Measurements from ENCODE around the gene ADAM8.

DNA sequence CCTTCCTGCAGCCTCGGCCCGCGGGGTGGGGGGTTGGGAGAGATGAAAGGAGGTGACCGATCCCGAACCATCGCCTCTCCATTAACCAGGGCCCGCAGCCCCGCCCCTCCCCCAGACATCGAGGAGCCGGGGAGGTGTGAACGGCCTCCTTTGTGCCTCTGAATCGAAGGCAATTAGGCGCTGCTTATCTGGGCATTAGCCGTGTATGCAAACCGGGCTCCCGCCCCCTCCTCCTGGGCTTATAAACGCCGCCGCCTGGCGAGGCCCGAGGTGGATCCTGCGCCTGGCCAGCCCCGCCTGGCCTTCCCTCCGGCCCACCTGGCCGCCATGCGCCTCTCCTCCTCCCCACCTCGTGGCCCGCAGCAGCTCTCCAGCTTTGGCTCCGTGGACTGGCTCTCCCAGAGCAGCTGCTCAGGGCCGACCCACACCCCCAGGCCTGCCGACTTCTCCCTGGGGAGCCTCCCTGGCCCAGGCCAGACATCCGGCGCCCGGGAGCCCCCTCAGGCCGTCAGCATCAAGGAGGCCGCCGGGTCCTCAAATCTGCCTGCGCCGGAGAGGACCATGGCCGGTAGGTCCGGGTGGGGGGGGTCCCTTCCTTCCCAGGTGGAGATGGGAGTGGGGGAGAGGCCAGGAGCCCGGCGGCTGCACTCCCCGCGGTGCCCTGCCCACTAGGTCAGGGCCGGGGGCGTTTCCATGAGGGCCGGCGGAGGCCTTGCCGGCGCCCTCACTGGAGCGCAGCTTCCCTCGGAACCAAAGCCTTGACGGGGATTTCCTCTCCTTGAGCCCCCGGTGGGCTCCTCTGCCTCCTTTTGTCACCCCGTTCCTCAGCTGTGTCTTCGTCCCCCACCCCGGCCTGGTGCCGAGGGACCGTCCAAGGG is 38.8 kb downstream of the ADAM8 start, which contains the start of gene VENTX:
- TF ChIP-seq, protein P1, sequence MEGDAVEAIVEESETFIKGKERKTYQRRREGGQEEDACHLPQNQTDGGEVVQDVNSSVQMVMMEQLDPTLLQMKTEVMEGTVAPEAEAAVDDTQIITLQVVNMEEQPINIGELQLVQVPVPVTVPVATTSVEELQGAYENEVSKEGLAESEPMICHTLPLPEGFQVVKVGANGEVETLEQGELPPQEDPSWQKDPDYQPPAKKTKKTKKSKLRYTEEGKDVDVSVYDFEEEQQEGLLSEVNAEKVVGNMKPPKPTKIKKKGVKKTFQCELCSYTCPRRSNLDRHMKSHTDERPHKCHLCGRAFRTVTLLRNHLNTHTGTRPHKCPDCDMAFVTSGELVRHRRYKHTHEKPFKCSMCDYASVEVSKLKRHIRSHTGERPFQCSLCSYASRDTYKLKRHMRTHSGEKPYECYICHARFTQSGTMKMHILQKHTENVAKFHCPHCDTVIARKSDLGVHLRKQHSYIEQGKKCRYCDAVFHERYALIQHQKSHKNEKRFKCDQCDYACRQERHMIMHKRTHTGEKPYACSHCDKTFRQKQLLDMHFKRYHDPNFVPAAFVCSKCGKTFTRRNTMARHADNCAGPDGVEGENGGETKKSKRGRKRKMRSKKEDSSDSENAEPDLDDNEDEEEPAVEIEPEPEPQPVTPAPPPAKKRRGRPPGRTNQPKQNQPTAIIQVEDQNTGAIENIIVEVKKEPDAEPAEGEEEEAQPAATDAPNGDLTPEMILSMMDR (IDR thresholded peaks at IDR 0.05), result no peak
- TF ChIP-seq POLR2A (IDR thresholded peaks at IDR 0.05), result no peak
- no peak for TF ChIP-seq EP300 (IDR thresholded peaks at IDR 0.05)
